Right ventricle myocardium superior (tissue), 1 donor: ENCODE measurements around the gene SCN5A. TPM values are rescaled to one million over a fixed set of nuclear protein-coding genes. Genes with fewer than 3 reads are reported as not detected.

Experiments used
- ATAC-seq: fragments of 200-7000 bp; cut with Tn5 transposase; one replicate; pipeline ENCODE4 v1.9.1; 2020; ENCODE audit warnings: mild to moderate bottlenecking; ENCODE audit not compliant: poor library complexity
- DNase-seq: peaks from one replicate; pipeline ENCODE4 v3.0.0-alpha.2; 2020
- intact Hi-C: fragments of 100-400 bp; cut with DNase I; formaldehyde crosslinking; loops from one replicate; pipeline ENCODE4 v1.11.2; 2022
- total RNA-seq: library from RNA; stranded (reverse); fragmentation: NEBNext Ultra II Directional; extraction: Animal tissue kit (Norgen Biotek cat#: 25700); gene quantifications from one replicate; pipeline ENCODE4 v1.2.1, GENCODE V29; 2021
- donor health status: DM: no; HTN: yes; CAD: no; lungs with severe emphysema.

Gene SCN5A
- total RNA-seq, 1 donor from 2014 or later = 162 TPM

- intact Hi-C loops = no loop called here
- ATAC-seq = no peak
- no peak for DNase-seq
These were observed 39.9 kb downstream of the SCN5A start for GRCh38 chr3:38609386-38610111.

DNA sequence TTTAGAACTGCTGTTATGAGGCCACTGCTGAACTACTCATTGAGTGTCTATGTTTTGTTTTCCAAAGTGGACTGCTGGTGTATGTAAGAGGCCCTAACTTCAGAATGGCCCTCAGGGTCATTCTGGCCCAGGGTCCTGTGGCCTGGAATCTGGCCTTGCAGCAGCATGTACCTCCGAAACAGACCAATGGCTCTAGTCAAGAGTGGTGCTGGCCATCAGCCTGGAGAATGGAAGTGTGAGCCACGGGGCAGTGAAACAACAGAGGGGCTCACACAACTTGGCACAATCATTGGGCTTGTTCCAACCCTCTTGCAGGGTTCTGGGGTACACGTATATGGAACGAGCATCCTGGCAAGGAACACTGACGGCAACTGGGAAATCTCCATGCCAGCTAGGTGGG is 40.5 kb downstream of the SCN5A start:
- DNase-seq (no peak), ATAC-seq (no peak)

GRCh38 chr3:38608086-38608775 is 41.3 kb downstream of the SCN5A start:
- DNase-seq = no peak
- no peak for ATAC-seq
- intact Hi-C loops = no loop called here

More for the DNA sequence above, 40.5 kb downstream of the SCN5A start:
- intact Hi-C loops = no loop called here

GRCh38 chr3:38606561-38606960 is 42.9 kb downstream of the SCN5A start:
- intact Hi-C loops = no loop called here
- ATAC-seq (no peak), DNase-seq (no peak)

GRCh38 chr3:38605981-38606380 is 43.5 kb downstream of the SCN5A start:
- intact Hi-C loops = no loop called here
- no peak for DNase-seq
- no peak for ATAC-seq

- no peak for ATAC-seq
- no peak for DNase-seq
- intact Hi-C loops = no loop called here
These were observed 45.2 kb downstream of the SCN5A start for GRCh38 chr3:38604246-38604645.

DNA sequence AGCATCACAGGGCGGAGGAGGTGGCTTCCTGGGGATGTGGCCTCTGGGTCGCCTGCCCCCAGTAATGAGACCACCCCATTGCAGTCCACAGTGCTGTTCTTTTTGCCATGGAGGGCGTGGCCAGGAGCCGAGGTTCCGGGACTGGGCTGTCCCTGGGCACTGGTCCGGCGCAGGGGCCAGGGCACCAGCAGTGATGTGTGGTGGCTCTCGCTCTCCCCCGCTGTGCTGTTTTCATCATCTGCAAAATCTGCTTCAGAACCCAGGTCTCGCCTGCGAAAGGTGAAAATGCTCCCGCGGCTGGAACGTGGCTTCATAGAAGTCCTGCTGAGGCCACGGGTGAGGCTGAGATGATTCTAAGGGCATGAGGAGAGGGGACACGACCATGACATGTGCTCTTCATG is 45.8 kb downstream of the SCN5A start:
- intact Hi-C loops = no loop called here
- ATAC-seq (no peak), DNase-seq (no peak)

DNA sequence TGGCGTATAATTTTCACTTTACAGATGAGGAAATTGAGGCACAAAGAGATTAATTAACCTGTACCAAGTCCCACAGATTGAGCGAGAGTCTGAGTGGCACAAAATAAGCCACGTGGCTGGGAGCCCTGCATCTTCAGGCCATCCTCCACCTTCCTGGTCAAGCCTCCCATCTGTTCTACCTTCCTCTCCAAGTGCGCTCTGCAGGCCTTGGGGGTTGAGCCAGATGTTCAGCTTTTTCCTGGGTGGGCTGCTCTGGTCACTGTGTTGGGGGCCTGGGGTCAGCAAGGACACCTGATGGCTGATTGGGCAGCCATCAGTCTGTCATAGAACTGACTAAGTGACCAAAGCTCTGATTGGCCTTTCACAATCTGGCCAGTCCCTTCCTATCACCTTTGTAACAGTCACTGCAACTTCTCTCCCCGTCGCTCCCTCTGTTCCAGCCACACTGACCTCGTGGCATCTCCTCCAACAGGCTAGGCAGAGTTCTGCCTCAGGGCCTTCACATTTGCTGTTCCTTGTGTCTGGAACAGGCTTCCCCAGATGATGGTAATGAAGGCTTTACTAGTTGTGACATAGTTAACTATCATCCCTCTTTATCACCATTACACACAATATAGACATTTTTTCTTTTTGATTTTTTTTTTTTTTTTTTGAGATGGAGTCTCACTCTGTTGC is 46.8 kb downstream of the SCN5A start:
- ATAC-seq (no peak), DNase-seq (no peak)
- intact Hi-C loops = no loop called here

DNA sequence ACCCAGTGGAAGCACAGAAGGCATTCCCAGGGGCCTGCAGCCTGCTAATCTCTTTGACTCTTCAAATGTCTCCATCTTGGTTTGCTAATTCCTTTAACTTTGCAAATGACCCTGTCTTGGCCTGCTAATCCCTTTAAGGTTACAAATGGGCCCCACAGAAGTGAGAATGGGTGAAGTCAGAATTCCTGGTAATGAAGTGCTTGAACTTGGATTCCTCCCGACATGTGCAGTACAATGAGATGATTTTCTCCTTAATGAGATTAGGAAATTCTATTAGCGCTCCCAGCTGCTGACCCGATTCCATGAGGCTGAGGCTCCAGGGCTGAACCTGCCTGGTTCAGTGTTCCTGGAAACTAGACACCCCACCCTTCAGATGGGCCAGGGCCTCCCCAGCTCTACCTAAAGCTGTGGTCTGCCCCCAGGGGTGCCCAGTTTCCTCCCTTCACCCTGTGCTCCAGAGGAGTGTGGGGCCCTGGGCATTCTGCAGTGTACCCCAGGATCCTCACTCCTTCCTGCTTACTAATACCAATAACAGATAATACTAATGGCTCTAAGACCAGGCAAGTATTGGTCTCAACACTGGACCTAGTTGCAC is 47.4 kb downstream of the SCN5A start:
- ATAC-seq = no peak
- intact Hi-C loops = no loop called here
- no peak for DNase-seq

GRCh38 chr3:38600551-38600950 is 48.9 kb downstream of the SCN5A start:
- no peak for ATAC-seq
- intact Hi-C loops = no loop called here
- DNase-seq = no peak

DNA sequence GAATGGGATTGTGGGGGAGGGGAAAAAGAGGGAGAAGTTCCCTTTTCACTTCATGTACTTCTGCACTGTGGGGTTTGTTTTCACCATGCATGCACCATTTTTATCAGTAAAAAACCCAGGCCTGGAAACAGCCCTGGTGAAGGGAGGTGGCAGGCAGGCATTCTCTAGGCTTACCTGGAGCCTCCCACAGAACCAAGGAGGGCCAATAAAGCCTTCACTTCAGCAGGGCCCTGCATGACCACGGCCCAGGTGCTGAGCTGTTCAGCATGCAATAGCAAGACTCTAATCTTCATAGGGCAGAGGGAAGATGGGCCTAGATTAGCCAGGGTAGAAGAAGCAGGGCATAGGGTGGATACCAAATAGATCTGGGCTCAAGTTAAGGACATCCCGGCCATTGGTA is 49.6 kb downstream of the SCN5A start:
- intact Hi-C loops = no loop called here
- no peak for ATAC-seq
- DNase-seq = no peak

GRCh38 chr3:38598791-38599190 is 50.7 kb downstream of the SCN5A start:
- DNase-seq = no peak

GRCh38 chr3:38597502-38598060 is 51.9 kb downstream of the SCN5A start:
- intact Hi-C loops = no loop called here
- ATAC-seq = no peak
- DNase-seq = no peak

More at GRCh38 chr3:38598791-38599190, 50.7 kb downstream of the SCN5A start:
- intact Hi-C loops = no loop called here
- ATAC-seq = no peak

- intact Hi-C loops = no loop called here
- ATAC-seq (no peak), DNase-seq (no peak)
These were observed 54.1 kb downstream of the SCN5A start for GRCh38 chr3:38595393-38595792.

DNA sequence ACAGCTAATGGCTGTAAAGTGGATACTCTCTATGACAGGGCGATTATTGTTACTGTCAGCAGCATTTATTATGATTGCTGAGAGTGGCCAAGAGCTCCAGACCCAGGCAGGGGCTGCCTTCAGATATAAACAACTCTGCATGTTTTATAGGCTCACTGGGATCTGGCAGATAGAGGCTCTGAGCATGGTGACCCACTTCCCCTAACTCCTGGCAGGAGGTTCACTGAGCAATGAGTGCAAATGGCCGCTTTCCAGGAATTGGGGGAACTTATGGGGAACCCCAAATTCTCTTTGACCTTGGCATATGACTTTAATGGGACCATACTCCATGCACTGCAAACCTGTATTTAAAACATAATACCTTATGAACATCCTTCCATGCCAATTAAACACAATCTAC is 59.0 kb downstream of the SCN5A start:
- ATAC-seq = no peak
- intact Hi-C loops = no loop called here
- no peak for DNase-seq

GRCh38 chr3:38588995-38589937 is 60.2 kb downstream of the SCN5A start:
- no peak for DNase-seq
- ATAC-seq = no peak
- intact Hi-C loops = no loop called here

DNA sequence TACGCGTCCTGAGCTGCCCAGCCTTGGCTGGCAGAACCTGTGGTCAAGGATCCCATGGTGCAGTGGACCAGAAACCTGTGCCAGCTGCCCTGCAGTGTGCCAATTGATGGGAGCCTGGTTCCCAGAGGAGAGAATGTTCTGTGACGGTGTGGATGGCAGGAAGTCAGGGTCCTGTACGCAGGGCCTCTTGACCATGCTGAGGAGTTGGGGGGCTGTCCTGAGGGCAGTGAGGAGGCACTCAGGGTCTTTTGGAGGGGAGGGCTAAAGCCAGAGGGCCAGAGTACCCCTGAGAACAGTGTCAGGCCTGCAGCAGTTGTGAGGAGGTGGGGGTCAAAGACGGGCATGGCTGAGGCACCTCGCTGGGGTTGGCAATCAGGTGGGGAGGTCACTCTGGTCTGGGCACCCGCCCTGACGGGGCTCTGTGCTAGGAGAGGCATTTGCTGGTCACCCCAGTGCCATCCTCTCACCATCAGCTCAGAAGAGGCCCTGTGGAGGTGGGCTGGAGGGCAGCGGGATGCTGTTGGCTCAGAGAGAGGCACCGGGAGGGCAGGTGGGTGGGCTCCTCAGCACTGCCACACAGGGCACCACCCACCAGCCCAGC is 61.0 kb downstream of the SCN5A start:
- ATAC-seq (peak; percentile 76), DNase-seq (peak; percentile 78)
- intact Hi-C loops = no loop called here
